Measurements from ENCODE around the gene DAB2IP.

The DAB2IP gene

DNA sequence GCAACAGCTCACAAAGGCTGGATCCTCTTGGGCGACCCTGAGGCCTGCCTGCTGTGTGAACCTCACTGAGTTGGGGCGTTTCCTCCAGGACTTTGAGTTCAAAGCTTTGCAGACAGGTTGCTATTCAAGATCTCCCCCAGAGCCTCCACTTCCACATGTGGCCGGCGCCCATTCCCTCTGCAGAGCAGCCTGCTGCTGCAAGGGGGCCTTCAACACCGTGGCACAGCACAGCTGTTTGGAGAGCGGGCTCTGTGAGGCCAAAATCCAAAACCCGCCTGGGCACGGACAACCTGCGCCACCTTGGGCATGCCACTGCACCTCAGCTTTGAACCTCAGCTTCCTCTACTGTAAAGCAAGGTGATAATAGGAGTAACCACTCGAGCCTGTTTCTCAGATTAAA is 160.3 kb downstream of the DAB2IP start:
- Histone ChIP-seq H3K9ac (ENCODE audit: low read depth, low read length) (no peak overlapping the region), H3K4me2 (ENCODE audit: insufficient read depth, low read length) (no peak overlapping the region), H3K9me3 (ENCODE audit: insufficient read depth, low read length, severe bottlenecking) (no peaks in the 10 kb centered on the region), H3K36me3 (ENCODE audit: insufficient read depth, low read length) (no peaks in the 10 kb centered on the region), H3K4me3 (ENCODE audit: low read depth in 1 of 2, low read length in 2 of 2) (no peak overlapping the region), H3K27me3 (ENCODE audit: insufficient read depth, low read length, poor library complexity) (no peaks in the 10 kb centered on the region), H2AFZ (ENCODE audit: low read depth, low read length) (no peak overlapping the region), H3K4me1 (ENCODE audit: insufficient read depth, low read length) (no peaks in the 10 kb centered on the region), H3K27ac (ENCODE audit: low read length) (no peak overlapping the region), H3K79me2 (ENCODE audit: insufficient read depth, low read length) (no peaks in the 10 kb centered on the region), H4K20me1 (ENCODE audit: insufficient read depth, low read length) (no peaks in the 10 kb centered on the region)
- no peak for ATAC-seq (ENCODE audit: insufficient read depth, low read depth)
- no peak for DNase-seq
- TF ChIP-seq EZH2 (IDR thresholded peaks at IDR 0.05; ENCODE audit: borderline replicate concordance, low read depth, low read length, severe bottlenecking) = no peak
- TF ChIP-seq CTCF (IDR thresholded peaks at IDR 0.05; ENCODE audit: borderline replicate concordance, extremely low read depth, low read length, poor library complexity, severe bottlenecking) = no peak

GRCh38 chr9:121812159-121812735 is 160.8 kb downstream of the DAB2IP start:
- no peak for TF ChIP-seq CTCF (IDR thresholded peaks at IDR 0.05; ENCODE audit: borderline replicate concordance, extremely low read depth, low read length, poor library complexity, severe bottlenecking)
- H3K27ac ChIP-seq (ENCODE audit: low read length) = no peak overlapping the region
- H3K36me3 ChIP-seq (ENCODE audit: insufficient read depth, low read length) = no peaks in the 10 kb centered on the region
- ATAC-seq (ENCODE audit: insufficient read depth, low read depth) = no peak
- no peak overlapping the region for H2AFZ ChIP-seq (ENCODE audit: low read depth, low read length)
- no peaks in the 10 kb centered on the region for H3K4me1 ChIP-seq (ENCODE audit: insufficient read depth, low read length)
- no peaks in the 10 kb centered on the region for H4K20me1 ChIP-seq (ENCODE audit: insufficient read depth, low read length)
- no peaks in the 10 kb centered on the region for H3K9me3 ChIP-seq (ENCODE audit: insufficient read depth, low read length, severe bottlenecking)
- no peak overlapping the region for H3K4me2 ChIP-seq (ENCODE audit: insufficient read depth, low read length)
- no peak overlapping the region for H3K4me3 ChIP-seq (ENCODE audit: low read depth in 1 of 2, low read length in 2 of 2)
- no peak overlapping the region for H3K9ac ChIP-seq (ENCODE audit: low read depth, low read length)
- no peaks in the 10 kb centered on the region for H3K79me2 ChIP-seq (ENCODE audit: insufficient read depth, low read length)
- H3K27me3 ChIP-seq (ENCODE audit: insufficient read depth, low read length, poor library complexity) = no peaks in the 10 kb centered on the region
- DNase-seq = no peak

- no peaks in the 10 kb centered on the region for H3K27me3 ChIP-seq (ENCODE audit: insufficient read depth, low read length, poor library complexity)
Observed at GRCh38 chr9:121813519-121814210, 162.2 kb downstream of the DAB2IP start.

More at GRCh38 chr9:121813519-121814210, 162.2 kb downstream of the DAB2IP start:
- H2AFZ ChIP-seq (ENCODE audit: low read depth, low read length) = no peak overlapping the region
- no peaks in the 10 kb centered on the region for H3K9me3 ChIP-seq (ENCODE audit: insufficient read depth, low read length, severe bottlenecking)
- H3K79me2 ChIP-seq (ENCODE audit: insufficient read depth, low read length) = no peaks in the 10 kb centered on the region
- H4K20me1 ChIP-seq (ENCODE audit: insufficient read depth, low read length) = no peaks in the 10 kb centered on the region
- no peaks in the 10 kb centered on the region for H3K36me3 ChIP-seq (ENCODE audit: insufficient read depth, low read length)
- TF ChIP-seq CTCF (IDR thresholded peaks at IDR 0.05; ENCODE audit: borderline replicate concordance, extremely low read depth, low read length, poor library complexity, severe bottlenecking) (no peak), EZH2 (IDR thresholded peaks at IDR 0.05; ENCODE audit: borderline replicate concordance, low read depth, low read length, severe bottlenecking) (no peak)
- no peaks in the 10 kb centered on the region for H3K4me1 ChIP-seq (ENCODE audit: insufficient read depth, low read length)
- ATAC-seq (ENCODE audit: insufficient read depth, low read depth) = no peak
- H3K9ac ChIP-seq (ENCODE audit: low read depth, low read length) = no peak overlapping the region
- no peak for DNase-seq
- no peak overlapping the region for H3K27ac ChIP-seq (ENCODE audit: low read length)
- no peak overlapping the region for H3K4me2 ChIP-seq (ENCODE audit: insufficient read depth, low read length)
- H3K4me3 ChIP-seq (ENCODE audit: low read depth in 1 of 2, low read length in 2 of 2) = no peak overlapping the region

Measured in DND-41 (cell line).